Thyroid gland (tissue), 4 donors: ENCODE data around the gene GPR132. TPM values are rescaled to one million over a fixed set of nuclear protein-coding genes. Genes with fewer than 3 reads are reported as not detected.

Experiments used
- DNase-seq, 2 donors: peaks; one replicate each; pipeline ENCODE4 v3.0.0-alpha.2; 2019
- H3K27ac ChIP-seq, 3 donors: fragments of 200-600 bp; sonication (generic); 1 replicate in 2 of 3; 2 replicates in 1 of 3; pipeline ENCODE4 v1.5.1; 2016 to 2019; ENCODE audit warnings: mild to moderate bottlenecking in 1 of 3, moderate library complexity in 1 of 3
- H3K27me3 ChIP-seq: fragments of 200-600 bp; sonication (generic); one replicate; pipeline ENCODE4 v1.5.1; 2019
- H3K36me3 ChIP-seq, 2 donors: fragments of 200-600 bp; sonication (generic); one replicate each; pipeline ENCODE4 v1.5.1; 2016 to 2019
- H3K4me1 ChIP-seq, 2 donors: fragments of 200-600 bp; sonication (generic); one replicate each; pipeline ENCODE4 v1.5.1; 2017 to 2019
- H3K4me3 ChIP-seq, 3 donors: fragments of 200-600 bp; sonication (generic); replicated peaks in 1 of 3; 1 replicate in 2 of 3; 2 replicates in 1 of 3; pipeline ENCODE4 v1.5.1; 2016; ENCODE audit warnings: mild to moderate bottlenecking in 1 of 3
- H3K9me3 ChIP-seq: fragments of 200-600 bp; sonication (generic); one replicate; pipeline ENCODE4 v1.5.1; 2017
- CTCF ChIP-seq, 6 experiments: fragments of 200-600 bp in 3 of 6; fragments of 450-650 bp in 3 of 6; sonication (generic) in 3 of 6; IDR thresholded peaks; one replicate each; pipeline ENCODE4 v1.5.1; 2016 to 2019; ENCODE audit warnings: antibody characterized with exemption in 6 of 6, mild to moderate bottlenecking in 2 of 6, inconsistent platforms in 1 of 6, moderate library complexity in 1 of 6
- POLR2A ChIP-seq, 2 donors: fragments of 450-650 bp; IDR thresholded peaks; one replicate each; pipeline ENCODE4 v1.6.1; 2017; ENCODE audit warnings: antibody characterized with exemption in 2 of 2, mild to moderate bottlenecking in 2 of 2, moderate library complexity in 1 of 2
- WGBS, 2 donors: methylation state at CpG; one replicate each; pipeline ENCODE4 v1.1.5; 2017; 5-methylcytosine and 5-hydroxymethylcytosine counted together
- intact Hi-C: fragments of 100-400 bp; cut with DNase I; formaldehyde crosslinking; loops from one replicate; pipeline ENCODE4 v1.15.1; 2023
- total RNA-seq, 4 donors: library from RNA; depleted of rRNA; stranded (reverse); fragments of >200 nt; gene quantifications; one replicate each; pipeline ENCODE4 v1.2.3, GENCODE V29; 2016

GPR132 gene
- total RNA-seq, 4 donors from 2014 or later, result 1.0 to 4.6 (median 2.1) TPM

DNA sequence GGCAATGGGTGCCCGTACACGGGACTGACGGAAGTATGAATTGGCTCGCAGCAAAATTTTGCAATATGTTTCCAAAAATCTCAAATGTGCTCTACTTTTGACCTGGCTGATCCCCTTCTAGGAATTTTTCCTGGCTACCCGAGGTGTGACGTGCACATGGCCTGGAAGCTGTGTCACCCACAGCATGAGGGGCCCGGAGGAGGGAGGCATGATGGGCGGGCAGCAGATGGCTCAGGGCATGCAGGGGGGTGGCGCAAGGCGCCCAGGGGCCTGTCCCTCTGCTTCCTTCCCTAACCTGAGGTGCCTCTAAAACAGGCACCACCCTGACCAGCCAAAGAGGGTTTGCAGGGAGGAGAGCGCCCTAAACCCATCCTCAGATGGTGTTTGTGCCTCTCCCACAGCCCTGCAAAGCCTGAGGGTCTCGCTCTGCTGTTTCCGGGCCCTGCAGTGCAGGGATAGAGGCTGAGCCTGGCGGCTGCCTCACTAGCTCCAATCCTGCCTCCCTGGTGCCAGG, 6.7 kb downstream of the GPR132 start:
- WGBS, 2 donors, result 88 to 96% methylated on average over 12 to 13 of the region's 14 CpGs
- H3K27me3 ChIP-seq, result no peaks in the 10 kb centered on the region
- H3K4me3 ChIP-seq, result no peak overlapping the region
- no peak for DNase-seq
- H3K4me1 ChIP-seq, result peaks cover 32 to 40% of the 10 kb centered on the region in 2 donors
- no peaks in the 10 kb centered on the region for H3K36me3 ChIP-seq
- TF ChIP-seq CTCF (IDR thresholded peaks at IDR 0.05), result no peak
- no peak for TF ChIP-seq POLR2A (IDR thresholded peaks at IDR 0.05)
- peak overlapping the region; percentile 52 to 87 (median 86) for H3K27ac ChIP-seq
- H3K9me3 ChIP-seq, result no peaks in the 10 kb centered on the region
- intact Hi-C loops, result no loop called here

- Histone ChIP-seq H3K27me3 (no peaks in the 10 kb centered on the region), H3K27ac (no peak overlapping the region), H3K9me3 (no peaks in the 10 kb centered on the region), H3K4me1 (peaks cover 27 to 30% of the 10 kb centered on the region in 2 donors), H3K36me3 (no peaks in the 10 kb centered on the region), H3K4me3 (no peak overlapping the region)
- no peak for DNase-seq
- WGBS, 2 donors, result 78 to 80% methylated on average over 17 to 22 of the region's 22 CpGs
- TF ChIP-seq CTCF (IDR thresholded peaks at IDR 0.05) (no peak), POLR2A (IDR thresholded peaks at IDR 0.05) (no peak)
- intact Hi-C loops, result no loop called here
Measured at GRCh38 chr14:105056303-105056831, 8.9 kb downstream of the GPR132 start.

- Histone ChIP-seq H3K36me3 (no peaks in the 10 kb centered on the region), H3K27ac (no peak overlapping the region), H3K9me3 (no peaks in the 10 kb centered on the region), H3K4me1 (peaks cover 22 to 25% of the 10 kb centered on the region in 2 donors), H3K4me3 (no peak overlapping the region), H3K27me3 (no peaks in the 10 kb centered on the region)
- intact Hi-C loops, result no loop called here
- TF ChIP-seq POLR2A (IDR thresholded peaks at IDR 0.05) (no peak), CTCF (IDR thresholded peaks at IDR 0.05) (no peak)
- DNase-seq, result no peak
- WGBS, 2 donors, result 80 to 85% methylated on average over 33 of the region's 33 CpGs
Measured at GRCh38 chr14:105055736-105056302, 9.4 kb downstream of the GPR132 start.

- Histone ChIP-seq H3K27me3 (no peaks in the 10 kb centered on the region), H3K9me3 (no peaks in the 10 kb centered on the region), H3K36me3 (no peaks in the 10 kb centered on the region), H3K4me1 (peaks cover 18 to 25% of the 10 kb centered on the region in 2 donors), H3K4me3 (no peak overlapping the region), H3K27ac (no peak overlapping the region)
- intact Hi-C loops, result no loop called here
- DNase-seq, result no peak
- WGBS, 2 donors, result 73 to 83% methylated on average over 15 of the region's 15 CpGs
- TF ChIP-seq POLR2A (IDR thresholded peaks at IDR 0.05) (no peak), CTCF (IDR thresholded peaks at IDR 0.05) (no peak)
Measured at GRCh38 chr14:105055334-105055733, 9.9 kb downstream of the GPR132 start.

- H3K36me3 ChIP-seq, result no peaks in the 10 kb centered on the region
- 93 to 95% methylated on average over 12 to 15 of the region's 15 CpGs for WGBS, 2 donors
- H3K27me3 ChIP-seq, result no peaks in the 10 kb centered on the region
- intact Hi-C loops, result no loop called here
- no peak for DNase-seq
- peaks cover 5 to 14% of the 10 kb centered on the region in 2 donors for H3K4me1 ChIP-seq
- no peak overlapping the region for H3K27ac ChIP-seq
- no peak for TF ChIP-seq CTCF (IDR thresholded peaks at IDR 0.05)
- H3K4me3 ChIP-seq, result no peak overlapping the region
- no peaks in the 10 kb centered on the region for H3K9me3 ChIP-seq
Measured at GRCh38 chr14:105053996-105054395, 11.2 kb downstream of the GPR132 start.
